Subcutaneous abdominal adipose tissue (tissue), 5 donors: ENCODE results near the gene ESYT2.

Source experiments
- H3K27ac ChIP-seq: one replicate; pipeline ENCODE4 v1.7.0; 2013; ENCODE audit warnings: low read depth, mild to moderate bottlenecking, inconsistent platforms, low read length, moderate library complexity
- H3K27me3 ChIP-seq, 5 donors: one replicate each; pipeline ENCODE4 v1.7.0; 2013; ENCODE audit warnings: low read length in 5 of 5, inconsistent platforms in 1 of 5; ENCODE audit not compliant: control insufficient read depth in 5 of 5, insufficient read depth in 4 of 5
- H3K36me3 ChIP-seq, 5 donors: one replicate each; pipeline ENCODE4 v1.7.0; 2013; ENCODE audit warnings: low read length in 5 of 5; ENCODE audit not compliant: control insufficient read depth in 5 of 5, insufficient read depth in 5 of 5
- H3K4me1 ChIP-seq, 5 donors: one replicate each; pipeline ENCODE4 v1.7.0; 2013; ENCODE audit warnings: low read length in 5 of 5, mild to moderate bottlenecking in 3 of 5, moderate library complexity in 1 of 5; ENCODE audit not compliant: control insufficient read depth in 5 of 5, insufficient read depth in 5 of 5
- H3K4me3 ChIP-seq, 5 donors: one replicate each; pipeline ENCODE4 v1.7.0; 2013; ENCODE audit warnings: low read length in 5 of 5, low read depth in 1 of 5
- H3K9ac ChIP-seq, 5 donors: one replicate each; pipeline ENCODE4 v1.7.0; 2013; ENCODE audit warnings: low read length in 5 of 5, mild to moderate bottlenecking in 4 of 5, moderate library complexity in 3 of 5
- H3K9me3 ChIP-seq, 5 donors: one replicate each; pipeline ENCODE4 v1.7.0; 2013; ENCODE audit warnings: low read length in 5 of 5; ENCODE audit not compliant: control insufficient read depth in 5 of 5
- donor health status: healthy.
- donor health status: healthy.
- donor health status: healthy.
- donor health status: healthy.
- donor health status: healthy.

Gene ESYT2

DNA sequence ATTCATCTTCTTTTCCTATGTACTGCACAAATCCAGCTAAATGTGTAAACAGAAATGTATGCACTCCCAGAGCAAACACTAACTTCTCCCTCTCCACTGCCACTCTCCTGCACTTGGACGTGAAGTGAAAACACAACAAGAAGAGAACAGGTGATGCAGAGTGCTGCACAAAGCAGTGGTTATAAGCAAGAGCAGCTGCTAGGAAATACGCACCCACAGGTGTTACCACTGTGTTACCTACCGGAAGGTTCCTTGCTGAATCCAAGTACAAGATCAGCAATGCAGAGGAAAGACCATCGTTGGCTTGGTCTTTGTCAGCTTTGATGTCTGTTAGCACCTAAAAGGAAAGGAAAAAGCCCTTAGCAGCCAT lies 70.1 kb downstream of the ESYT2 start:
- Histone ChIP-seq H3K27ac (no peak overlapping the region), H3K4me3 (no peak overlapping the region), H3K9me3 (no peaks in the 10 kb centered on the region), H3K4me1 (peaks cover 2 to 12% (median 8%) of the 10 kb centered on the region in 5 donors), H3K9ac (no peak overlapping the region), H3K27me3 (no peaks in the 10 kb centered on the region), H3K36me3 (peaks cover 24 to 85% (median 64%) of the 10 kb centered on the region in 5 donors)

DNA sequence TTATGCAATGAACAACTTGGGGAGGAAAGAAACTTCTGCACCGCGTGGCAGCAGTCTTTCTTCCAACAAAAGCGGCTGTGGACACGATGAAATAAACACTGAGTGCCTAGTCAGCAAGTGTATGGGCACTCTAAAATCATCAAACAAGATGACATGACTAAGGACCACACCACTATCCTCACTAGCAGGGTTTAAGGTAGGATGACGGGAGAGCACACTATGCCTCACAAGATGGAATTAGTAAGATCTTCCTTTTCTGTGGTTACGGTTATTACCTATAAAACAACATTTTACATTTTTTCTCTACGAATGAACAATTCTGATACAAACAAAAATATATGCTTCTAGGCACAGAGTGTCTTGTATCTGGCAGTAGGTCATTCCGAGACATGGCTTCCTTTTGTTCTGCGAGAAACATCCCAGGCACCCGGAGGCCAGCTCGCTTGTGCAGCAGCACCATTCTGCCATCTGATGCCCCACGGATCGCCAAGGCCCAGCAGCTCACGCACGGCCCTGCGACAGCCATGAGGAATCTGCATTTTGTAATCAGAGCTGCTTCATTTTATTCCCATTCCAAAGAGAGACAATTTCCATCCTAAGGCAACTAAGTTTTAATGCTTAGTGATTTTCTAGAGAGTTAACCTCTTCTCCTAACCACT lies 70.6 kb downstream of the ESYT2 start:
- peaks cover 22 to 82% (median 59%) of the 10 kb centered on the region in 5 donors for H3K36me3 ChIP-seq

DNA sequence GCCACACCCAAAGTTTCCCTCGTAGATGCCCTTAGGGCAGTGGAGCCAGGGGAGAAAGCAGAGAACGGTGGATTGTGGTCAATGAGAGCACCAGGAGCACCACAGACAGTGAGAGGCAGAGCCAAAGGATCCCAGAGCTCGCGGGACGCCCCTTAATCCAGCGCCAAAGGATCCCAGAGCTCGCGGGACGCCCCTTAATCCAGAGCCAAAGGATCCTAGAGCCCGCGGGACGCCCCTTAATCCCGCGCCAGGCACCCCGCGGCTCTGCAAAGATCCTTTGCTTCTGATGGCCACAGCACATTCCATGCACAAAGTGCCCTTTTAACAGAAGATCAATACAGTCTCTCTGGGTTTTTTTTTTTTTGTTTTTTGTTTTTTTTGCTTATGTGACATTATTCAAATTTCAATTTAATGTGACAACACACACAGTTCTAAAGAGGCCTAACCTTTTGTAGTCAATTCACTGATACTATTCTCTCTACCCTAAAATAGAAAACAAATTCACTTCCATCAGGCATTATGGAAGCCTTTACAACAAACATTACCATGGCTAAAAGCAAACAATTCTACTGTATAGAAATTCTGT lies 71.8 kb downstream of the ESYT2 start:
- Histone ChIP-seq H3K9ac (no peak overlapping the region), H3K27me3 (no peaks in the 10 kb centered on the region), H3K4me3 (no peak overlapping the region), H3K36me3 (peaks cover 26 to 85% (median 58%) of the 10 kb centered on the region in 5 donors), H3K27ac (no peak overlapping the region), H3K9me3 (no peaks in the 10 kb centered on the region), H3K4me1 (peaks cover 2 to 12% (median 8%) of the 10 kb centered on the region in 5 donors)

More for the DNA sequence above, 70.6 kb downstream of the ESYT2 start:
- H3K4me3 ChIP-seq, result no peak overlapping the region
- H3K27ac ChIP-seq, result no peak overlapping the region
- H3K4me1 ChIP-seq, result peaks cover 2 to 12% (median 8%) of the 10 kb centered on the region in 5 donors
- H3K9ac ChIP-seq, result no peak overlapping the region
- no peaks in the 10 kb centered on the region for H3K9me3 ChIP-seq
- no peaks in the 10 kb centered on the region for H3K27me3 ChIP-seq

DNA sequence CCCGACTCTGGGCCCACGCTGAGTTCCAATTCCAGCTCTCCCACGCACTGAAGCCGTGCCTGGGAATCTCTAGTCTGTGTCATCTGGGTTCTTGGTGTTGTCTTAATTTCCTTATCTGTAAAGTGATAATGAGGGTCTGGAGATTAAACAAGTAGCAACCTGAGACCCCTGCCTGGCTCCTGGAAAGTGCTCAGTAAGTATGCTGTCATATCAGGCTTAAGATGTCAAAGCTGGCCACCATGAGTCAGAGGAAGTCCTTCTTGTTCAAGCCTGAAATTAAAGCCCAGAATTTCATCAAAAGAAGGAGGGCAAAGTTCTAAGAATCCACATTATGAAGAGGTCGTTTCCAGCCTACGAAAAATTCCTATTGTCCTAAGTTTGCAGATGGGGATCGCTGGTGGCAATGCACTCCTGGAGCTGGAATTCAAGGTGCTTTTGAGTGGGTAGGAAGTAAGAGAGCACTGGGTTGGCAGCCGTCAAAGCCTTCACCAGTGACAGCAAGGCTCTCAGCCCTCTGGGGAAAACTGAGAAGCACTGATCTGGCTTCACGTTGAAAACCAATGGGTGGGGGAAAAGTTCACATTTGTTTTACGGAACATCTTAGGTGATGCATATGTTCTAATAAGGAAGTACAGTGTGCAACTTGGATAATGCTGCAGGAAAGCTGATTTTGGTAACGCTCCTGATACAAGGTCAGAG lies 74.4 kb downstream of the ESYT2 start:
- no peaks in the 10 kb centered on the region for H3K27me3 ChIP-seq
- no peaks in the 10 kb centered on the region for H3K9me3 ChIP-seq
- peaks cover 27 to 65% (median 39%) of the 10 kb centered on the region in 5 donors for H3K36me3 ChIP-seq
- H3K27ac ChIP-seq, result no peak overlapping the region
- peaks cover 2 to 12% (median 8%) of the 10 kb centered on the region in 5 donors for H3K4me1 ChIP-seq
- no peak overlapping the region for H3K4me3 ChIP-seq
- H3K9ac ChIP-seq, result no peak overlapping the region

DNA sequence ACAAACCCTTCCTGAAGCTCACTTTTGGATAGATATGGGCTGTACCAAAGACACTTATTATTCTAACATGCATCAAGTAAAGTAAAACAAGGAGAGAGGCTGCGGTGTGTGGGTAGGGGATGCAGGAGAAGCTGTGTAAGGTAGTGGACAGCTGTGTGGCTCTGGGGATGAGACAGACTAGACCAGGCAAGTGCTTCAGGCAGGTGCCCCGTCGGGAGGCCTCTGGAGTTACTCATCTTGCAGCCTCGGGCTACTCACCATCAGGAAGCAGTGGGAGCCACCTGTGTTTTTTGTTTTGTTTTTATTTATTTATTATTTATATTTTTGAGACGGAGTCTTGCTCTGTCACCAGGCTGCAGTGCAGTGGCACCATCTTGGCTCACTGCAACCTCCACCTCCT lies 75.4 kb downstream of the ESYT2 start:
- Histone ChIP-seq H3K36me3 (peaks cover 19 to 61% (median 33%) of the 10 kb centered on the region in 5 donors), H3K4me1 (peaks cover 2 to 12% (median 8%) of the 10 kb centered on the region in 5 donors), H3K9me3 (no peaks in the 10 kb centered on the region), H3K9ac (no peak overlapping the region), H3K27ac (no peak overlapping the region), H3K4me3 (no peak overlapping the region), H3K27me3 (no peaks in the 10 kb centered on the region)

DNA sequence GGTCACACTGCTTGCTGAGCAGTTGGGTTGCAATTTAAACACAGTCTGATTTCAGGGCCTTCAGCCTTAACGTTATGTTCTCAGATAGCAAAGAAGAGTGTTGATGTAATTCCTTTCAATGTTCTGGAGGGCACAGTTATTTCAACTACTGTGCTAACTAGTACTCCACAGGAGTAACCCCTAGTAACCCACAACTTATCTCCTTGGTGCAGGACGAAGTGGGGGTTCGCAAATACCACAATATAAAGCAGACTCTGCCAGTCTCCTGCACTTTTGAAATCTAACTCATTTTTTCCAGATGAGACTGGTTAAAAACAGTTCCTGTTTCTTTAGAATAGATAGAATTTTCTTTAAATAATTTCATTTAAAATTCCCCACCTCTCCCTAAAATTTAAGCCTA lies 77.6 kb downstream of the ESYT2 start:
- H3K9ac ChIP-seq, result no peak overlapping the region
- H3K27me3 ChIP-seq, result no peaks in the 10 kb centered on the region
- no peak overlapping the region for H3K4me3 ChIP-seq
- no peak overlapping the region for H3K27ac ChIP-seq
- peaks cover 2 to 12% (median 8%) of the 10 kb centered on the region in 5 donors for H3K4me1 ChIP-seq
- H3K9me3 ChIP-seq, result no peaks in the 10 kb centered on the region
- H3K36me3 ChIP-seq, result peaks cover 8 to 61% (median 32%) of the 10 kb centered on the region in 5 donors

DNA sequence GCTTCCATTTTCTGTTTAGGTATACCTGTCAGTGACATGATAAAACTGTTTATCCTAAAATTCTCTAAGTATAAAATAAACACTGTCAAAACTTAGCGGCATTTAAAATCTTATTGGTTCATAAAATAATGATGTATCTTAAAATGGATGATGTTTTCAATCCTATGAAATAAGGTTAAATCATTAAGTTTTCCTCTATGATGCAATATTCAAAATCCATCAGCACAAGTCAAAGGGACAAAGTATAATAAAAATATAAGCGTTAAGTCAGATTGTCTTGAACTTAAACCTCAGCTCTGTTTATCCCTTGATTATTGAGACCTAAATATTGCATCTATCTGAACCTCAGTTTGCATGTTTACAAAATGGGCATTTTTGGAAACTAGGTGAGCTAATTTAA lies 78.1 kb downstream of the ESYT2 start:
- H3K27me3 ChIP-seq, result no peaks in the 10 kb centered on the region
- H3K4me1 ChIP-seq, result peaks cover 2 to 12% (median 8%) of the 10 kb centered on the region in 5 donors
- no peaks in the 10 kb centered on the region for H3K9me3 ChIP-seq
- H3K27ac ChIP-seq, result no peak overlapping the region
- no peak overlapping the region for H3K4me3 ChIP-seq
- peaks cover 8 to 63% (median 34%) of the 10 kb centered on the region in 5 donors for H3K36me3 ChIP-seq
- no peak overlapping the region for H3K9ac ChIP-seq

DNA sequence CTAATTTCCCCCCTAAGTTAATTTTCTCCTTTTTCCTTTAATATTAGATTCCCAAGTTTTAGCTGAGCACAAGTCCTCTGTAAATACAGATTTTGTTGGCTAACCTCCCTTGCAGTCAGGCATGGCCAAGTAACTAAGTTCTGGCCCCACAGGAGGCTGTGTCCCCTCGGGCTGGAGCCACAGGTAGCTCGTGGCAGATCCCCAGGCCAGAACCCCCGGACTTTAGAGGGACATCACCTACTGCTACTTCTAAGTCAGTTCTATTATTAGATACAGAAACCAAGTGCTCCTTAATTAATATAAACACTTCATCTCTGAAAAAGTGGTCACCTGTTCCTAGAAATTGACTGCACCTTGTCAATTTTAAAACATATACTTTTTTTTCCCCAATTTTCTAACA lies 78.6 kb downstream of the ESYT2 start:
- no peaks in the 10 kb centered on the region for H3K27me3 ChIP-seq
- peaks cover 2 to 12% (median 8%) of the 10 kb centered on the region in 5 donors for H3K4me1 ChIP-seq
- H3K4me3 ChIP-seq, result no peak overlapping the region
- H3K9me3 ChIP-seq, result no peaks in the 10 kb centered on the region
- peaks cover 10 to 65% (median 39%) of the 10 kb centered on the region in 5 donors for H3K36me3 ChIP-seq
- H3K27ac ChIP-seq, result no peak overlapping the region
- no peak overlapping the region for H3K9ac ChIP-seq

DNA sequence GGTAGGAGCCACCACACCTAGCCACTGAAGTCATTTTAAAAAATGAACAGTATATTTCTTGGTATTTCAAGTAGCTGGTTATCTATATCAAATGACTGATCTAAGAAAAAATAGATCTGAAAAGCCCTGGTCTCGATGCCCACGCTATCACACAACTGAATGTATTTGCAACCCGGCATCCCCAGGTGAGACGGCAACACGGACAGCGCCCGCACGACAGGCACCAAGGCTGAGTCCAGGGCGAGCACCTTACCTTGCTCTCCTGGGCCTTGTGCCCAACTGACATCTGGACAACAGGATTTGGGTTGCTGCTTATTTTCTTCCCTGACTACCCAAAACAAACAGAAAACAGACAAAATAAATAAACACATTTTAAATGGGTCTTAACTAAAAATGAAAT lies 79.9 kb downstream of the ESYT2 start:
- Histone ChIP-seq H3K9me3 (no peaks in the 10 kb centered on the region), H3K9ac (no peak overlapping the region), H3K4me1 (no peaks in the 10 kb centered on the region), H3K36me3 (peaks cover 12 to 65% (median 45%) of the 10 kb centered on the region in 5 donors), H3K27me3 (no peaks in the 10 kb centered on the region), H3K27ac (no peak overlapping the region), H3K4me3 (no peak overlapping the region)

DNA sequence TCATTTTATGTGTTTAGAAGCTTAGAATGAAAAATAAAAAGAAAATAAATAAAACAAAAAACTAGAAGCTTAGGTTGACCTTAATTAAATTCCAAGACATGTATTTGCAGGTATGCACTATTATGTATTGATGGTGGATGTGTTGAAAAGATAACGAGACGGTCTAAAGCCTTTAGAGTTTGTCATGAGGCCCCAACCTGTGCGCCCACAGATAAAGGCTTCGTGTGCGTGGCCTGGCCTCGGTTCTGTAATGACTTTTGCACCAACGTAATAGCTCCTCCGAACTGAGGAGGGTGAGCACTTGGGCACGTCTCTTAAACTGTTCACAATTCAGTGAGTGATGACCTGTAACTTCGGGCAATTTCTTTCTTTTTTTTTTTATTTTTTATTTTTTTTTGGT lies 81.0 kb downstream of the ESYT2 start:
- peaks cover 15 to 69% (median 48%) of the 10 kb centered on the region in 5 donors for H3K36me3 ChIP-seq
- no peak overlapping the region for H3K9ac ChIP-seq
- H3K4me3 ChIP-seq, result no peak overlapping the region
- no peak overlapping the region for H3K27ac ChIP-seq
- no peaks in the 10 kb centered on the region for H3K4me1 ChIP-seq
- H3K9me3 ChIP-seq, result no peaks in the 10 kb centered on the region
- no peaks in the 10 kb centered on the region for H3K27me3 ChIP-seq
